DMS153 (cell line): Measurements from ENCODE around the gene C10orf120.

Experiments used
- DNase-seq: peaks from one replicate; lab custom pipeline; 2025; lab: John Stamatoyannopoulos, UW

Gene C10orf120

DNA sequence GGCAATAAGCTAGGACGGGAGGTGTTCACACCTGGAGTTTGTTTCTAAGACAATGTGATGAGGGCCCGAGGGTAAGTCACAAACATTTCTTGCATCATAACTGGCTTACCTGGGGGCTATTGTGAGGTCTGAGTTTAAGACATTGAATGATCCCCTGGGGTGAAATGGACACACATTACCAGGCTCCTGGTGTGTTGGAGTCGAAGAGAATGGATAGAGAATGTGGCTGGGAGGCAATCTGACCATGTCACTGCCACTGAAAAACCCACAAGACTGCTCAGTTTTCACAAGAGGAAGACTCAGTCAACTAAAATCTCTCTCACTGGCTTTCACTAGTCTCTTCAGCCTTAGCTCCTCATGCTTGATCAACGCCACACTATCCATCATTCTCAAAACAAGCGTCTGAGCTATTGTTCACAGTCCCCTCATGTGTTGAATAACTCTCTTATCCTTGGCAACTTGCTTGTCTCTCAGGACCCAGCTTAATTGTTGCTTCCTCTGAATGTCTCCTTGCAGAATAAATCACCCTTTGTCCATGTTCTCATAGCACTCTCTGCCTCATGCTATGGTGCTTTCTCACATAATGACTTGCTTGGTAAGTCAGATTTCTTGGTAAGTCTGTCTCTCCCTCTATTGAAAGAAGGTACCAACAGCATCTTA, at the start of gene C10orf120:
Gene C10orf120, minus strand, starts transcription at position 51 of the 660 bp plus-strand sequence. CDS start 56 bp downstream, outside the sequence.
- DNase-seq: no peak

DNA sequence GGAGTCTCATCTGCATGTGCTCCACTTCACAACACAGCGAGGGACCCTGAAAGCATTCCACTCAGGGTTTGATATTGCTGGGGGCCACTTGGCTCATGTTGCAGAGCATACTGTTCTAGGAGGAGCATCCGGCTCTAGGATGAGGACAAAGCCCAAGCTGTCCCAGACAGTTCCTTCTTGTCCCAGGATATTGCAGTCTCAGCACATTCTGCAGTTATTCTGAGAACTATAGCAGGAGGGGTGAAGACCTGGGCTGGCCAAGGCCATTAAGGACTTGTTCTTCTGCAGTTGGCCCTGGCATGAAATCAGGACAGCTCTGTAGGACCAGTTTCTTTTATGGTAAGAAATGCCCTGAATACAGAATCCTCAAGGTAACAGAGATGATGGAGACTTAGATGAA, 48.9 kb upstream of the C10orf120 start:
- DNase-seq: no peak

DNA sequence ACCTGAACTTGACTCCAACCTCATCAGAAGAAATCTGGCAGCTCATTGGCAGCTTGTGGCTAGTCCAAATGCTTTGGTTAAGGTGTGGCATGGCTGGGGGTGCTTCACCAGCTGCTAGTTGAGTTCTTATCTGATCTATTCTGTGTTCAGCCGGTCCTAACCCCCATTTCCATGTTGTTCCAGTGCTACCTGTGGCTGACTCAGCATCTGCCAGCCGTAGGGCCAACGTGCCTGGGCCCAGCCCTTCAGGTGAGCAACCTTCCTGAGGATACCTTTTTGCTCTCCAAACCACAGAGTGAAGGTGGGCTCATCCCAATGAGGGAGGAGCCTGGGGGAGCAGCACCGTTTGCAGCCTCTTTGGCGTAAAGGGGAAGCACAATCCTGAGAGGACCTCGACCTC, 46.8 kb upstream of the C10orf120 start:
- DNase-seq: no peak

DNA sequence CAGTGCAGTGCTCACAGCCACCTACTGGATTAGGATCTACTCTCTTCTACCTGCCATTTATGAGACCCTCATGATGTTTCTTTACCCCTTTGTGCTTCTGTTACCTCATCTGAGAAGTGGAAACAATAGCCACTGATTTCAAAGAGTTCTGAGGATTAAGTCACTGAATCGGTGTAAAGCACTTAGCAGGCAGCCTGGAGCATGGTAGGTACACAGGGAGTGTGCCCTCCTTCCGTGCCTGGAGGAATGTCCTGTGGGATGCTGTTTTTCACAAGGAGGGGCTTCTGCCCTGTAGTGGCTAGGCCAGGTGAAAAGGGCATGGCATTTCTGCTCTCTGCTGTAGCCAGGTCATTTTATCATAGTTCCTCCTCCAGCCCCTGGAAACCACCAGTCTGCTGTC, 44.6 kb upstream of the C10orf120 start:
- DNase-seq: no peak

DNA sequence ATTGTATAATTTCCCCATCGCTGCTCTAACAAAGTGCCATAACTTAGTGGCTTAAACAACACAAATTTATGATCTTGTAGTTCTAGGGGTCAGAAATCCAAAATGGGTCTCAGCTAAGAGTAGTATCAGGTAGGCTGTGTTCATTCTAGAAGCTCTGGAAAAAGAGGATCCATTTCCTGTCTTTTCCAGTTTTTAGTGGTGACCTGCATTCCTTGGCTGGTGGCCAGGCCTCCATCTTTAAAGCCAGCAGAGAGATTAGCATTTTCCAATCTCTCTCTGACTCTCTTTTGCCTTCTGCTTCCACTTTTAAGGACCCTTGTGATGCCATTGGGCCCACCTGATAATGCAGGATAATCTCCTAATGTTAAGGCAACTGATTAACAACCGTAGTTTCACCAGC, 41.0 kb upstream of the C10orf120 start:
- no peak for DNase-seq

DNA sequence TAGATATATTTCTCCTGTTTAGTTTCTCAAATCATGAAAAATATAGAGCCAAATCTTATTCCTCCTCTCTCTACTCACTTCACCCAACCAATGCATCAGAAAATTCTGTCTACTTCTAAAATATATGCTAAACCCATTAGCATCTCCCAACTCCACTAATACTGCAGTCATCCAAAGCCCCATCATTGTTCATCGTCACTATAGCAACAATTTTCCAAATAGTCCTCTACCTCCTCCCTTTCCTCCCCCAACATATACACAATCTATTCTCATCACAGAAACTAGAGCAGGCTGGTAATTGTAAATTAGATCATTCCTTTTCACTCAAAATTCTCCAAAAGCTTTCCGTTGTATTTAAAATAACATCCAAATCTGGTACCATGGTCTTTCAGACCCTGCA, 38.4 kb upstream of the C10orf120 start:
- no peak for DNase-seq

DNA sequence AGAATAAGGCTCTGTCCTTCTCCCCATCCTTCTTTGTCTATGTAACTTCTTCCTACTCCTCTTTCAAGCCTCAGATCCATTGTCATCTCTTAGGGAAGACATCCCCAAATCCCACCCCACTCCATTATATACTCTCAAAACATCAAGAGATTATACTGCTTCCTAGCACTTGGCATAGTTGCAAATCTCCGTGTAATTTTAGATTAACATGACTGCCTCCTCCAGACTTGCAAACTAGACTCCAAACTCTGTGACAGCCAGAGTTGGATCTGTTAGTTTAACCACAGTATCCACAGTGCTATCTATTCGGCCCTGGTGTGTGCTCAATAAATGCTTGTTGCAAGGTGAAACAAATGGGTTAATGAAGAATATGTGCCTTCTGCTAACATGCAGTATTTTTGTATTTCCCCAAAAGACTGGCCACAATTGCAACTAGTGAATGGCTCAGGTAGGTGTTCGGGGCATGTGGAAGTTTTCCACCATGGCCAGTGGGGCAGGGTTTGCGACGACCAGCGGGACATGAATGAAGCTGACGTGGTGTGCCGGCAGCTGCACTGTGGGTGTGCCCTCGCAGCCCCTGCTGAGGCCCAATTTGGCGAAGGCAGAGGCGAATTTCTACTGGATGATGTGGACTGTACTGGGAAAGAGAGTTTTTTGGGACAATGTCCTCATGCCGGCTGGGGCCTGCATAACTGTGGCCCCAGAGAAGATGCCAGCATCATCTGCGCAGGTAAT, 34.5 kb upstream of the C10orf120 start:
- DNase-seq: no peak

DNA sequence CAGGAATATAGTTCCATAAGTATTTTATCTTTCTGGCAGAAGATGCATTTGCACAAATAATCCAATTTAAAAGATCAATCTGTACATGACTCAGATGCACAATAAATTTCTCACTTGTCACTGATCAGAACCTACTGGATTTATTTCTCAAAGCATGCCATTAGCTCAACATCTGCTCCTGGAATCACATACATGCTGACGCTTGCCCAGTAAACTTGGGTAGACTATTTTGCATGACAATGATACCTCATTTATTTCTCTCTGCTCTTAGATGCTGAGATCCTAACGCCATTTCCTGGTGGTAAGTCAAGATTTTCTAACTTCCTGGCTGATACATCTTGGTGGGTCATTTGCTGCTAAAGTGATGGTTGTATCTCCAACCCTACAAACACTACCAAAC, 33.8 kb upstream of the C10orf120 start:
- DNase-seq: no peak

DNA sequence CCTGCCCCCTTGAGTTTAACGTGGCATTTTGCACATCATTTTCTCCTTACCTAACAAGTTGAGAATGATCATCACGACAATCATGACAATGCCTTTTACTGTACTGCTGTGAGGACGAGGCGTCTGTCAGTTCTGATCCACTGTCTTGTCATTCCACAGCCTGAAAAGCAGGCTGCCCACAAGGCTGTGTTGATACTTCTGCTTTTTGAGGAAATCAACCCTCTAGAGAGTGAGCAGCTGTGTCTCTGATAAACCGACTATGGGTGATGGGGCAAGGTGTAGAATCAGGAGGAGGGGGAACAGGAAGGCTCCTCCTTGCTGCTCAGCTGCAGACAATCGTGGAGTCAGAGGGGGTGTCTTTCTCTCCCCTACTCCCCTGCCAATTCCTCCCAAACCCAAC, 30.6 kb upstream of the C10orf120 start:
- no peak for DNase-seq

DNA sequence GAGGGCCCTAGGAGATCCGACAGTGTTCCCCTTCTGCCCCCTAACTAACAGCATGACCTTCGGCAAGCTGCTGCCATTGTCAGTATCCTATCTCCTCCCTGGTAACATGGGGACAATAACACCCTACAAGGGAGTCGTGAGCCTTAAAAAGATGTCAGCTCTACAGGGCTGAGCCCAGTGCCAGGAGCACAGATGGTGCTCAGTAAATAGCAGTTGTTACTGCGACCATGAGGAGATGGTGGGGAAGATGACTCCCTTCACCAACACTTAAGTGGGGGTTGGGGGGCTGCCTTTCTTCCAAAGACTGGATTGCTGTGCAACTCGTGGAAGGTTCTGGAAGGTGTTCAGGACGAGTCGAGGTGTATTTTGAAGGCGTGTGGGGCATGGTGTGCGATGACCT, 29.5 kb upstream of the C10orf120 start:
- no peak for DNase-seq

DNA sequence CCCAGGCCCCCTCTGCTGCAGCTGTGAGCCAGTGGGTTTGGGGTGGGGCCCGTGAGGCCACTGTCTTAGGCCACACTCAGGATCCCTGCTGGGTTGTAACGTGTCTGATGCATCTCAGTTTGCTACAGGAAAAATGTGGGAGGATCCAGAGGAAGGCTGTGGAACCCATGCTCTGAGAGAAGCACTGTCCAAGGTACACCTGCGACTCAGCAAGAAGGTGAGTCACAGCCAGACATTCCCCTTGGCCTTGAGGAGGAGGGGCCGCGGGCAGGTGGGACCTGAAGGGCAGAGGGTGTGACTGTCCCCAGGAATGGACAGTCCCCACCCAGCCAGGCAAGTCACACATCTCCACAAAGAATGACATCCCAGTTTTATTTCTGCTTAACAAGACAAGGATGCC, 27.8 kb upstream of the C10orf120 start:
- no peak for DNase-seq

DNA sequence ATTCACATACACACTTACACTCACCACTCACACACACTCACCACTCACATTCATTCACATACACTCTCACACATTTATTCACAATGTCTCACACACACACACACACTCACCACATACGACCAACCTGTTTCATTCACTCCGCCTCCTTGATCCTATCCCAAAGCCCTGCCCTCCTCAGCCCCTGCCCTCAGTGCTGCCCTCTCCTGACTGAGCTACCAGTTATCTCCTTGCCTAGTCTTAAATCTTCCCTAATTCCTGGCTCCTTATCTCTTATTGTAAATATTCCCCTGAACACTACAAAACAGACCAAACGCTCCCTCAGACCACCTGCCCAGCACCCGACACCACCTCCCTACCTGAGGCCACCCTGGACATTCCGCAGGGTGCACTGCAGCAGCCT, 26.1 kb upstream of the C10orf120 start:
- DNase-seq: no peak

DNA sequence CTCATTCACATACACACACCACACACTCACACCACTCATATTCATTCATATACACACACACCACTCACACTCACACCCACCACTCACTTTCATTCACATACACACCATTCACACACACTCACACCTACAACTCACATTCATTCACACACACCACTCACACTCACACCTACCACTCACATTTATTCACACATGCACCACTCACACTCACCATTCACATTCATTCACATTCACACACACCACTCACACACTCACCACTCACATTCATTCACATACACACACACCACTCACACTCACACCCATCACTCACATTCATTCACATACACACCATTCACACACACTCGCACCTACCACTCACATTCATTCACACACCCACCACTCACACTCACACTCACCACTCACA, 25.4 kb upstream of the C10orf120 start:
- DNase-seq: no peak

DNA sequence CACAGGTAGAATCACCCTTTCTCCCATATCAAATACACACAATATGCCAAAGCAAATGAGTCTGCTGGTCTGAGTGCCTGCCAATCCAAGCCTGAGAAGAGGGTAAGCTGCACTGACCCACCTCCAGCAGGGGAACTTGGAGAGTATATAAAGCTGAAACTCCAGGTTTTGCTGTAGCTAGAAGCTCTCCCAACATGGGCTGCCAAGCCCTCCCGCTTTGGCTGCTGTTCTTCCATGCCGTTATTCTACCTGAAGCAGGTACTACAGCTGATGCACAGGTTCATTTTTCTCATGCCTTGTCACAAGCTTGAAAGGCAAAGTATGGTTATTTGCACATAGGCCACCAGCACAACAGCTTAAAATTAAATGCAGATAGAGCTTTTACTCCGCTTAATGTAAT, 21.5 kb upstream of the C10orf120 start:
- DNase-seq: no peak

DNA sequence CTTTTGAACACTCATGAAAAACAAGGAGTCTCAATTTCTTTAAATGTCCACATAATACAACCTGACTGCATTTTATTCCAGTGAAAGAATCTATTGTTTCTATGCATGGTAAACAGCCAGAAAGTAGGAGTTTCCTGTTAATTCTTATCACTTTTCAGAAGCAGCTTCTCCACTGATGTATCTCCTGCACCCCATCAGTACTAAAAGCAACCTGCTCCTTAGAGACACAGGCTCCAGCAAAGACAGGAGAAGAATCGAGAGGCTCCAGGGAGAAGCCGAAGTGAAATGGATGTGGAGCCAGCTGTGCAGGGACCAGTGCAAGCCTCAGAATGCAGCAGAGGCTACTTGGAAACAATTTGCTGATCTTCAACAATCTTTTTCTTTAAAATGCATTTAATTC, 16.4 kb upstream of the C10orf120 start:
- DNase-seq: no peak

DNA sequence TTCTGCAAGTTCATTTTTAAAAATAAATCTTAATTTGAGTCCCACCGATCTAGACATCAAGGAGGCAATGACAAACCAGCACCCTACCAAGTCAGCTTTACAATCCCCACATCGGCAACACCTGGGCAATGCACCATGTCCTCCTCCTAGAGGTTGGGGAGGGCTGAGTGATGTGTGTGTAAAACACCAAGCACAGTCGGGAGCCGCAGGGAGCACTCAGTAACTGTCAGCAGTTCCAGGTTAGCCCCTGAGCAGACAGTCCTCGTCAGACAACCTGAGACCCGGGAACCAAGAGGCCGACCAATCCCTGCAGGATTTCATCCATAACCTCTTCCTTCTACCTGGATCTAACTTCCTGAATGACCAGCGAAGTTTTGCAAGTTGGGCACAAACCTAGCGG, 15.9 kb upstream of the C10orf120 start:
- no peak for DNase-seq

DNA sequence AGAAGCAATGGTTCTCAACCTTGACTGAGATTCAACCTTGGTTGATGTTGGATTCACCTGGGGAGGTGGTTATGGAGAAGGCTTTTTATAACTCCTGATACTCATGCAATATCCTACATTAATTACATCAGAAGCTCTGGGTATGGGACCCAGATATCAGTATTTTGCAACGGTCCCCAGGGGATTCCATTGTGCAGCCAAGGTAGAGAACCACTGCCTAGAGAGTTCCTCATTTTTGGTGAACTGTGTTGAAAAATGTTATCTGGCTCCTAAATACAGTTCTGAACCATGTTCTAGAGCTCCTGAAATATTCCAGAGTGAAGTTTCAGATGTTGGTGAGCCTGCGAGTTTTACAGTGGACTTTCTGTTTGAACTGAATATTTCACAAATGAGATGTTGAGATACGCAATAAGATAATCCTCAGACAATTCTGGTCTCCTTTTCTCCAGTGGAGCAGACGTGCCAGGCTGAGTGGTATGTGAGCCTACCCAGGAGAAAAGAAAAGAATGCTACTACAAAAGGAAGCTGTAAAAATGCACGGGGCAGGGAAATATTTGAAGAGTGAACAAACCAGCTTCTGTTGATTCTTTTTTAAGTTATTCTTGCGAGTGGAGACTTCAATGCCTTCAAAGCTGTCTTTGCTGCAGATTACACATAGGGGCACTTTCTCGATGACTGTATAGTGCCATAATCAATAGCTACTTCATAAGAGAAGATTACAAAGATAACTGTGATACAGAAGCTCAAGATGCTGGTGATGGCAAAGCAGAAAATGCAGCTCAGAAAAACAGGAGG, 13.6 kb upstream of the C10orf120 start:
- DNase-seq: no peak

DNA sequence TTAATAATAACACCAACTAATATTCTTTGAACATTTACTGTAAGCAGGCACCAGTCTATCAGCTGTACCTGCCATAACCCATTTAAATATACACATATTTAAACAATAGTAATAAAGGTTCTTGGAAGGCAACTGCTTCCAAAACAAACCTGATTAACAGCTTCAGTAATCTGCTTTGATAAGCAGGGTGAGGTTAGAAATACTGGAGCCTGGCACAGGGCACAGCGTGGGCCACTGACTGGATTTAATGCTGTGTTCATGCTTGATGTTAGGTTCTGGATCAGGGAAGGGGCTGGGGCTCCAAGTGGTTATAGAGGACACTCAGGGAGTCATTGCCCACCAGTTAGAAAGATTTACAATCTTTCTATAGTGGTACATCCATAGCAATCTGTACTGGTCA, 10.9 kb upstream of the C10orf120 start:
- DNase-seq: no peak

DNA sequence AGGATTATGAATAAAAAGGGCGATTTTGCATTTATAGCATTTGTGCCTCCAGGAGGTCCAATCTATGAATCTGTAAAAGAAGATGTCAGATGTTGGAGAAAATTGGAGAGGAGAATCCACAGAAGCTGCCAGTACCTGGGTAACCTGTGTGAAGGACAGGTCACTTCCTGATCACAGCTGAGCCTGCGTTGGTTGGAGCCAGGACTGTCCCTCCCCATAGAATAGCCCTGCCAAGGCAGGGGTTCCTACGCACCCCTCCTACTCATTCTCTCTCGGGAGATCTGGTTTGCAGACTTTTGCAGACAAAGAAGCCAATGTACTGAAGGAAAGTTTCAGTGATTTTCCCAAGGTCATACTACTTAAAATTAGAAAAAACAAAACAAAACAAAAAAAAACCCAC, 10.3 kb upstream of the C10orf120 start:
- DNase-seq: no peak

DNA sequence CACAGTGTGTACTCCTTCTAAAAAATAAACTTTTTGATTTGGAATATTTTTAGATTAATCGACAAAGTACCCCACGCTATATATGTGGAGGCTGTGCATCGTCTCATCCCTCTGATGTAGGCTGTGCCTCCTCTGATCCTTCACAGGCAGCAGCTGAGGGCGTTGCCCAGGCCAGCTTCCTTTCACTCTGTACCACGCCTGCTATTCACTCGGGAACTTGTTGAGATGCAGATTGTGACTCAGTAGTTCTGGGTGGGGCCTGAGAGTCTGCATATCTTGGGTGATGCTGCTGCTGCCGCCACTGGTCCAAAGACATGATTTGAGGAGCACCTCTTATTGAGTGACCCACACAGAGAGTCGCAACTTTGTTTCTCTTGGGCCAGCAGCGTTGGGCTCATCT, 7.9 kb upstream of the C10orf120 start:
- no peak for DNase-seq

DNA sequence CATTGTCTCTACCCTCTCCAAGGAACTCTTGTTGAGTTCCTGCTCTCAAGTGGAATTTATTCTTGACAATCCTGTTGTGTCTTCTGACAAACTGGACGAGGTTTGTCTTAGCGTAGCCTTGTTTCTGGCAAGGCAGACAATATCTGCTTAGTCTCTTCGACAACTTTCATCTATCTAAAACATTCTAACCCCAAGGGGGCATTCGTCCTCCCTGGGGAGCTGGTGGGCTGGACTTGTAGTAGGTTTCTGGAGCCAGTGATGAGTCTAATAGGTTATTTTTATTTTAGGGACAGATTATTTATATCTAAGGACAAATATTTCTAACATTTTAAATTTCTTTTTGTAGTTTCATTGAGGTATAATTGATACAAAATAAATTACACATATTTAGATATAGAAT, 7.3 kb upstream of the C10orf120 start:
- DNase-seq: no peak

DNA sequence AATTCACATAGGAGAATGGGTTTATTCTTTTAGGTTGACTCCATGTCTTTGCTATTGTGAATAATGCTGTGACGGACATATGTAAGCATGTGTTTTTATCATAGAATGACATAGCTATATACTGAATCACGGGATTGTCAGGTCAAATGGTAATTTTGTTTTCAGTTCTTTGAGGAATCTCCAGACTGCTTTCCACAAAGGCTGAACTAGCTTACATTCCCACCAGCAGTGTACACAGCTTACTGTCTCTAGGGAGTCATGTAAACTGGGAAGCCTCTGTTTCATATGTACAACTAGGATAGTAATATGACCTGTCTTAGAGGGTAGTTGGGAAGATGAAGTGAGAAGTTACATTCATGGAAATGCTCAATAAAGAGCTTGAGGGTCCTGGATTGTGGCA, 6.8 kb upstream of the C10orf120 start:
- no peak for DNase-seq
